ENCODE measurements around the gene KBTBD2.
A peak's percentile ranks its signal among the peaks of the same experiment; 100 is the strongest.
"Not testable (repeated sequence)": the region's sequence is repeated elsewhere in the genome, so short reads cannot be mapped to it uniquely, and the experiment has no call there.

The KBTBD2 gene

GRCh38 chr7:32891043-32891799, at the start of gene KBTBD2:
KBTBD2 (minus strand) TSS chr7:32891760; CDS start chr7:32879604, 12,156 bp downstream.
- DNase-seq: peak; percentile 77

GRCh38 chr7:32941181-32941580, 49.6 kb upstream of the KBTBD2 start:
- DNase-seq: no peak

DNA sequence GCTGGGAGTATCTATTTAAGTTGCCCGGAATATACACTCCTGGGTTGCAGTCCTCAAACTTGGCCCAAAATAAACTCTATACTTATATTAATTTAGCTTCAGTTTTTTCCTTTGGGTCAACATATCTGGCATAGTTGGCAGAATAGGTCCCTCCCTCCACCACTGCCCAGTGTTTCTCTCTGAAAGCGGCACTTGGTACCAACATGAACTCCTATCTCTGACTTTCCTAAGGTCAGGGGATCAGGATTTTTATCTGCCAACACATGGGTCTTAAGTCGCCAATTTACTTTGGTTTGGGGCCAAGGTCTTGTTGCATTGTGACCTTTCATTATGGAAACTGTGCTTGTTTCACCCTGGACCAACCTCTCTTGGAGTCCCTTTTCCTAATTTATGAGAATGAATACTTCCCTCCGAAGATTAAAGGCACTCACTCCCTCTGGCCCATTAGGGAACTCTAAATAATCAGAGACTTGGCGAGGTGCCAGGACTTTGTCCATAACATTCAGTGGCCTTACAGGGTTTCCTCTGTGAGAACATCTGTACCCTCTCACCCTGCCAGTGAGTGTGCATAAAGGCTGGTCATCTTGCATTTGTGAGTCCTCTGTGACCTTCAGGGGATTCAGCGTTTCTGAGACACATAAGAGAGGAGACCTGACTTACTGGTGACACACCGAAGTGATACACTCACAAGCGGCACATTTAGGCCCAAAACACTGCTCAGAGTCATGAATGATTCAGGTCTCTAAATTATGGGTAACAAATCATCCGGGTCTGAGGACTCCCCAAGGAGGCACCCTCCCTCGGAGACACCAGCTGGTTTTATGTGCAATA, 46.0 kb upstream of the KBTBD2 start:
- DNase-seq: peak; percentile 49

GRCh38 chr7:32936689-32937088, 45.1 kb upstream of the KBTBD2 start:
- no peak for DNase-seq

- no peak for DNase-seq
Observed at GRCh38 chr7:32935558-32935957, 44.0 kb upstream of the KBTBD2 start.

GRCh38 chr7:32930378-32930777, 38.8 kb upstream of the KBTBD2 start:
- DNase-seq: no peak

- no peak for DNase-seq
Observed at GRCh38 chr7:32929430-32930143, 38.0 kb upstream of the KBTBD2 start.

DNA sequence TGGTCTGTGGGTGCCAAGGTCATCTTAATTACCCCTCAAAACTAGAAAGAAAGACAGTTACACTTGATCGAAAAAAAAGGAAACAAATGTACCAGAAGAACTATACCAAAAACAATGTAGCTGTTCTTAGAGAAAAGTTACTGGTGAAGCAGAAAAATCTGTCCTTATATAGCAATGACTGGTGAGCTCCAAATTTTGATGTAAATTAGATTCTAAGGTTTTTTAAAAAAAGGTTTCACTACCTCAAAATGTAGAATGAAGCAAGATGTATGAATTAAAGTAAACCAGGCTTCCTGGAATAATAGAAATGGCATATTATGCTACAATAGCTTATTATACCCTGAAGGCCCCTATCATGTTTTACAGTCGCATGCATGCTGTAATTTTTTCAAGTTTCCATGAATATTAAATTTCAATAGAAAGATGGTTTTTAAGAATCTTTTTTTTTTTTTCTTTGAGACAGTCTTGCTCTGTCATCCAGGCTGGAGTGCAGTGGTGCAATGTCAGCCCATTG, 37.3 kb upstream of the KBTBD2 start:
- no peak for DNase-seq

DNA sequence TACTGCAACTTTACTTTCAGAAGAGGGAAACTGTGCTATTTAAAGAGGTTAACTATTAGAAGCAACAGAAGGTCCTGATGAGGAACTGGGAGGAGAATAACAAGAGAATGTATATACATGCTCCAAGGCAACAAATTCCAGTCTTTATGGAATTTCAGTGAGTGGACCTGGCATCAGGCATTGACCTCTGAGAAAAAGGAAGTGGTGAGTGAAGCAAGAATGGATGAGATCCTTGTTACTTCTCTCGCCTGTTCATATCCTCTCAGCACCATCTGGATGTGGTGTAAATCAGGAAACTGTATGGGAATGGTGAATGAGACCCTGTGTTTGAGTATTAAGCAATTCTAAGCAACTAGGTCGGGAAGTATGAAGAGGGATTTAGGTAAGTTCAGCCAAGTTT, 30.3 kb upstream of the KBTBD2 start:
- DNase-seq: no peak

GRCh38 chr7:32916994-32917393, 25.4 kb upstream of the KBTBD2 start:
- DNase-seq: not testable (repeated sequence)

GRCh38 chr7:32916006-32916405, 24.4 kb upstream of the KBTBD2 start:
- no peak for DNase-seq

DNA sequence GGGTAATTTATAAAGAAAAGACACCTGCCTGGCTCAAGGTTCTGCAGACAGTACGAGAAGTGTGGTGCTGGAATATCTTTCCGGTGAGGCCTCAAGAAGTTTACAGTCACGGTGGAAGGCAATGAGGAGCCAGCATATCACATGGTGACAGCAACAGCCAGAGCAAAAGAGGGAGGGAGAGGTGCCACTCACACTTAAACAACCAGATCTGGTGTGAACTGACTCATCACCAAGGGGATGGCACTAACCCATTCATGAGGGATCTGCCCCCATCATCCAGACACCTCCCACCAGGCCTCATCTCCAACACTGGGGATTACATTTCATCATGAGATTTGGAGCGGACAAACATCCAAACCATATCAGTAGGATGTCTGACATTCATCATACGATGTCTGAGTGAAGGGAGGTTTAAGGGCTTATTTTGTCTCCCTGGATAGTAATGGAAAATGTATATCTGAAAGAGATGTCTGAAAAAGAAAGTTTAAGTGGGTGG, 23.5 kb upstream of the KBTBD2 start:
- no peak for DNase-seq

DNA sequence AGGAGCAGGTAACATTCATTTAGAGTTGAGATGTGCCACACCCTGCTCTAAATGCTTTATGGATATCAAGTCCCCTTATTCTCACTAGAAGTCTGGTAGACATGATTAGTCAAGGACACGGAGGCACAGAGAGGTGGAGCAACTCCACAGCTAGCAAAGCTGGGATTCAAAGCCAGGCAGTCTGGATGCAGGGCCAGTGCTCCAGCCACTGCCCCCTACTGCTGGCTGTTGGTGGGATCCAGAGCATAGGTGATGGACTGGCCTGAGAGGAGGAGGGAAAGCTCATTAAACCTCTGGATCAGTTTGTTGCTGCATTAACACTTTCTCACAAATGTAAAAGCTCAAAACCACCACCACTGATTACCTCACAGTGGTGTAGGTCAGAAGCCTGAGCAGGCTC, 22.6 kb upstream of the KBTBD2 start:
- DNase-seq: no peak

- DNase-seq: no peak
Observed at GRCh38 chr7:32910195-32910594, 18.6 kb upstream of the KBTBD2 start.

DNA sequence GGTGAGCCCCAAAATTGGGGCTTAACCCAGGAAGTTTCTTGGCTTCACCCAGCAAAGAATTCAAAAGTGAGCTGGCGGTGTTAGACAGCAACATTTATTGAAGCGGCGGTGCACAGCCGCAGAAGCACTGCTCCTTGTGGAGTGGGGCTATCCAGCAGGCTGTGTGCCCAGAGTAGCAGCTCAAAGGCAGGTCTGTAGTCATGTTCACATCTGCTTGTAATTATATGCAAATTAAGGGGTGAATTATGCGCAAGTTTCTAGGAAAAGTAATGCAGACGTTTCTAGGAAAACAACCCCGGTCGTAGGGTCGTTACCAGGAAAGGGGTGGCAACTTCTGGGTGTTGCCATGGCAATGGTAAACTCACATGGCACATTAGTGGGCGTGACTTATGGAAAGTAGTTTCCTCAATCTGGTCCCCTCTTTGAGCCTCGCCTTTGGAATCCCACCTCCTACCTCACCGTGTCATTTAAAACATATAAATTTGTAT, 13.7 kb upstream of the KBTBD2 start:
- DNase-seq: no peak

DNA sequence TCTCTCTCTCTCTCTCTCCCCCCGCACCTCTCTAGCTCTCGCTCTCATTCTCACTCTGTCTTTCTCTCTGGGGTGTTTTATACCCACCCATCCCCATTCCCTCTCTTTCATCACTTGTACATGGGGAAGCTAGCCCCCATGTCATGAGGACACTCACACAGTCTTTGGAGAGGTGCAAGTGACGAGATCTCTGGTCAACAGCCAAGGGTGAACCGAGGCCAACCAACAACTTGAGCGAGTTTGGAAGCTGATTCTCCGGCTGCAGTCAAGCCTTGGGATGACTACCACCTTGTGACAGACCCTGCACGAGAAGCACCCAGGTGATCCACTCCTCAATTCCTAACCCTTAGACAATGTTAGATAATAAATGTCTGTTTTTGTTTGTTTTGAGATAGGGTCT, 10.1 kb upstream of the KBTBD2 start:
- no peak for DNase-seq

DNA sequence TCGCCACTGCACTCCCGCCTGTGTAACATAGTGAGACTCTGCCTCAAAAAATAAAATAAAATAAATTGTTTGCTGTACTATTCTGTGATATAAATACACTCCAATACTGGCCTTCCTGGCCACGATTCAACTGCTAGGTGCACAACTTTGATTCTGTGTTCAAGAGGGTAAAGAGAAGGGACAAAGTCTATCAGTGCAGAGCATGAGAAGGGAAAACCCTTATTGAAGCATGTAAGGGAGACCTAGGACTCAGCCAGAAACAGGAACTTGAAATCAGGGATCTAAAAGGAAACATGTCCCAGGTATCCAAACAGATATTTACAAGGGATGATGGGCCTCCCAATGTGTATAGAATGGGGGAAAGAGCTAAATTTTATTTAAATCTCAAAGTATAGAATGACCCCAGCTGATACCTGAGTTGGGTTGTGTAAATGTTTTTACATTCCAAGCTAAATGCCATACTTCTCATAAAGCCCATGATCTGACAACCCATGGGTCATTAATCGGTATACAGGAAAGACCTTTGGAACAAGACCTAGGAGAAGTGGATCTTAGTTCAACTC, 9.0 kb upstream of the KBTBD2 start:
- no peak for DNase-seq

DNA sequence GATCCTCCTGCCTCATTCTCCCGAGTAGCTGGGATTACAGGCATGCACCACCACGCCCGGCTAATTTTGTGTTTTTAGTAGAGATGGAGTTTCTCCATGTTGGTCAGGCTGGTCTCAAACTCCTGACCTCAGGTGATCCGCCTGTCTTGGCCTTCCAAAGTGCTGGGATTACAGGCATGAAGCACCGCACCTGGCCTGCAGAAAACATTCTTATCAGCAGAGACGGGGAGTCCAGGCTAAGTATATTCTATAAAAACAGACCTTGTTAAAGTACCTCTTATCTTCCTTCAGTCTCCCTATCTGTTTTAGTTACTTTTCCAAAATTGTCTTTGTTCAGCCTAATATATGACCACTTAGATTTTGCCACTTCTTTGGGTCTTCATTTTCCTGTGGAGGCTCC, 5.8 kb upstream of the KBTBD2 start:
- DNase-seq: not testable (repeated sequence)

DNA sequence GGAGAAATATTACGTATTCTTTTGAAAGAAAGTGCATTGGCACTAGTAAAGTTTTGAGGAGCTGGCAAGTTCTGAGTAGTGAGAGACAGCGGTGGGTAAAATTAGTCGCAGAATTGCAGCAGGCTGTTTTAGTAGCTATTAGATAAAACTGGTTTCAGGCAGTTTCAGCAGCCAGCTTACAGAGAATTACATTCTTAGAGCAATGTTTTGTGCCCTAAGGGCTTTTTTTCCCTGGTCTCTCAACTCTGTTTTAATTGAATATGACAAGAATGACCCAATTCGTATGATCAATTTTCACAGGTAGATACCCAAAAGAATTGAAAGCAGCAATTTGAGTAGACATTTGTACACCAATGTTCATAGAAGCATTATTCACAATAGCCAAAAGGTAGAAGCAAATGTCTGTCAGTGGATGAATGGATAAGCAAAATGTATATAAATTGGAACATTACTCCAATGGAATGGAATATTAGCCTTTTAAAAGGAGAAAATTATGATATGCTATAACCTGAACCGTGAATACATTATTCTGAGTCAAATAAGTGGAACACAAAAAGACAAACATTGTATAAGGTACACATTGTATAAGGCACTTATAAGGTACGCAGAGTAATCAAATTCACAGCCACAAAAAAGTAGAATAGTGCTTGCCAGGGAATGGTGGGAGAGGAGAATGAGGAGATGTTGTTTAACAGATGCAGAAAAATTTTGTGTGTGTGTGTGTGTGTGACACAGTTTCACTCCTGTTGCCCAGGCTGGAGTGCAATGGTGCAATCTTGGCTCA, 5.2 kb upstream of the KBTBD2 start:
- DNase-seq: no peak

DNA sequence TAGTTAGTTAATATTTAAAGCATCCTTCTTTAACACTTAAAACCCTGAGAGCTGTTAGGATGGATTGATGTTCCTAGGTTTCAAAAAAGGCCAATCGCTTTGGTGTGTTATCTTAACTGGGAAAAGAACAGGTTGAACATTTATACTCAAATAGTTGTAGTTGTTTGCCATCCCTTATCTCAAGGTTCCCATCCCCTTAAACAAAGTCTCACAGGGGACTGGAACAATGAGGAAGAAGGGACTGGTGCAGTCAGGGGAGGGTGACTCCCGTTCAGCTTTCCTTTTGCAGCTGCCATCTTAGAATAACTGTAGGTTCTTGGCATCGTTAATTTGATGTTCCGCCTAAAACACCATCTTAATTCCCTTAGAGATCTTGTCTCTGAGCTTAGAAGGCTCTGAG, 2.6 kb upstream of the KBTBD2 start:
- no peak for DNase-seq

GRCh38 chr7:32893722-32894121, 2.2 kb upstream of the KBTBD2 start:
- no peak for DNase-seq

DNA sequence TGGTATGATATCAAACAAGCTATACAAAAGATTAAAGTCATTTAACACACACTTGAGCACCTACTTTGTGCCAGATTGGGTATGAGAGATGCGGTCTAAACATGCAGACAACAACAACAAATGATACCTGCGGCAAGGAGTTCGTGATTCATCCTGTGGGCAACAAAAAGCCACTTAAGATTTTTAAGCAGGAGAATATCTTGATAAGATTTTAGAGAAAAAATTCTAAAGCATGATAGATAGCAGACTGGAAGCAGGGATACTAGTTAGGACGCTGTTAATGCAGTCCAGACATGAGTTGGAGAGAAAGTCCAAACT, 1.6 kb upstream of the KBTBD2 start:
- peak; percentile 49 for DNase-seq

All from DMS79 treated with DMSO at 0.1 percent for 48 hours (cell line).